Neural crest cell (in vitro differentiated cells): ENCODE measurements around the gene GTPBP3. TPM values are rescaled to one million over a fixed set of nuclear protein-coding genes. Genes with fewer than 3 reads are reported as not detected.
"Not testable (repeated sequence)": the region's sequence is repeated elsewhere in the genome, so short reads cannot be mapped to it uniquely, and the experiment has no call there.

Experiments
- DNase-seq: peaks from one replicate; pipeline ENCODE4 v3.0.0; 2021; ENCODE audit warnings: low read depth, mixed read lengths, low spot score
- H3K27ac Mint-ChIP-seq: one replicate; pipeline ENCODE4 v1.8.0; 2021; ENCODE audit warnings: mild to moderate bottlenecking, mixed read lengths; ENCODE audit not compliant: unreplicated experiment
- H3K27me3 Mint-ChIP-seq: 2 replicates; pipeline ENCODE4 v1.8.0; 2021; ENCODE audit warnings: low read depth, mild to moderate bottlenecking, mixed read lengths
- H3K36me3 Mint-ChIP-seq: 2 replicates; pipeline ENCODE4 v1.8.0; 2021; ENCODE audit warnings: low read depth, mild to moderate bottlenecking, mixed read lengths
- H3K4me1 Mint-ChIP-seq: 2 replicates; pipeline ENCODE4 v1.8.0; 2021; ENCODE audit warnings: mixed read lengths
- H3K4me3 Mint-ChIP-seq: one replicate; pipeline ENCODE4 v1.8.0; 2021; ENCODE audit warnings: mild to moderate bottlenecking, mixed read lengths
- H3K9me3 Mint-ChIP-seq: 2 replicates; pipeline ENCODE4 v1.8.0; 2021; ENCODE audit warnings: mixed read lengths
- total RNA-seq: library from RNA; stranded (reverse); gene quantifications from 2 replicates; pipeline ENCODE4 v1.2.1, GENCODE V29; 2021
- TF ChIP-seq, protein P1 (sequence below): fragments of 200-600 bp; sonication (generic); conservative IDR thresholded peaks from 2 replicates; pipeline ENCODE4 v1.5.0; 2021; ENCODE audit warnings: antibody characterized with exemption, mild to moderate bottlenecking

GTPBP3 gene
- total RNA-seq, 1 donor from 2014 or later, result 57.8 TPM

DNA sequence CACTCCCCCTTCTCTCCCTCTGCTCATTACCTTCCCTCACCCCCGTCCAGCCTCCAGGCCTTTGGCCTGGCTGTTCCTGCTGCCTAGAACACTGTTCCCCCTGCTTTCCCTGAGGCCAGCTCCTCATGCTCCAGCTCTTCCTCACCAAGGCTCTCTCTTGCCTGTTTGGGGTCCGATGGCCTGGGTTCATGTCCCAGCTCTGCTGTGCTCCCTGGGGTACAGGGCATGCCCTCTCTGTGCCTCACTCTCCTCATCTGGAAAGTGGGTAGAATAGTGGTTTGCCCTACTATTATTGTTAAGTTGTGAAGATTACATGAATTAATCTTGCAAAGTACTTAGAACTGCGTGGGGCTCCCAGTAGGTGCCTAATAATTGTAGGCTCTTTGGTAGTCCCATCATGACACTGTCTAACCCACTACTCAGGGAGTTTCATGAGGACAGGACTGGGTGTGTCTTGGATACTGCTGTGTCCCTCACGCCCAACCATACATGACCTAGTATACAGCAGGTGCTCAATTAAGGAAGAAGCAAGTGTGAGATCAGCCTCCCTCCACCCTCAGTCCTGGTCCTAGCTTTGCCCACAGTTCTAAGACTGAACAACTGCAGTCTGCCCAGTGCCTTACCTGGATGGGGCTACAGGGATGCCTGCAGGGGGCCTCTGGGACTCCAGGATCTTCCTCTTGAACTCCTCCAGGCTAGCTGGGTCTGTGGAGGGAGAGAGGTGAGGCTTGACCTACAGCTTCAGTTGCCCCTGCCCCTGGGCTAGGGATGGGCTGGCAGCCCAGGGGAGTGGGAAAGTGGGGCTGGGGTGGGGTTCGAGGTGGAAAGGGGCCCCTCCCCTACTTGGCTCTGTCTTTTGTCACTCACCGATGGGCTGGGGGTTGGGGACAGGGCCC, 22.8 kb downstream of the GTPBP3 start:
- no peaks in the 10 kb centered on the region for H3K36me3 Mint-ChIP-seq
- no peak for DNase-seq
- H3K4me1 Mint-ChIP-seq, result no peaks in the 10 kb centered on the region
- H3K27me3 Mint-ChIP-seq, result no peaks in the 10 kb centered on the region
- peaks cover 3% of the 10 kb centered on the region for H3K9me3 Mint-ChIP-seq
- H3K27ac Mint-ChIP-seq, result no peak overlapping the region
- TF ChIP-seq, protein P1, sequence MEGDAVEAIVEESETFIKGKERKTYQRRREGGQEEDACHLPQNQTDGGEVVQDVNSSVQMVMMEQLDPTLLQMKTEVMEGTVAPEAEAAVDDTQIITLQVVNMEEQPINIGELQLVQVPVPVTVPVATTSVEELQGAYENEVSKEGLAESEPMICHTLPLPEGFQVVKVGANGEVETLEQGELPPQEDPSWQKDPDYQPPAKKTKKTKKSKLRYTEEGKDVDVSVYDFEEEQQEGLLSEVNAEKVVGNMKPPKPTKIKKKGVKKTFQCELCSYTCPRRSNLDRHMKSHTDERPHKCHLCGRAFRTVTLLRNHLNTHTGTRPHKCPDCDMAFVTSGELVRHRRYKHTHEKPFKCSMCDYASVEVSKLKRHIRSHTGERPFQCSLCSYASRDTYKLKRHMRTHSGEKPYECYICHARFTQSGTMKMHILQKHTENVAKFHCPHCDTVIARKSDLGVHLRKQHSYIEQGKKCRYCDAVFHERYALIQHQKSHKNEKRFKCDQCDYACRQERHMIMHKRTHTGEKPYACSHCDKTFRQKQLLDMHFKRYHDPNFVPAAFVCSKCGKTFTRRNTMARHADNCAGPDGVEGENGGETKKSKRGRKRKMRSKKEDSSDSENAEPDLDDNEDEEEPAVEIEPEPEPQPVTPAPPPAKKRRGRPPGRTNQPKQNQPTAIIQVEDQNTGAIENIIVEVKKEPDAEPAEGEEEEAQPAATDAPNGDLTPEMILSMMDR, result no peak
- no peak overlapping the region for H3K4me3 Mint-ChIP-seq

DNA sequence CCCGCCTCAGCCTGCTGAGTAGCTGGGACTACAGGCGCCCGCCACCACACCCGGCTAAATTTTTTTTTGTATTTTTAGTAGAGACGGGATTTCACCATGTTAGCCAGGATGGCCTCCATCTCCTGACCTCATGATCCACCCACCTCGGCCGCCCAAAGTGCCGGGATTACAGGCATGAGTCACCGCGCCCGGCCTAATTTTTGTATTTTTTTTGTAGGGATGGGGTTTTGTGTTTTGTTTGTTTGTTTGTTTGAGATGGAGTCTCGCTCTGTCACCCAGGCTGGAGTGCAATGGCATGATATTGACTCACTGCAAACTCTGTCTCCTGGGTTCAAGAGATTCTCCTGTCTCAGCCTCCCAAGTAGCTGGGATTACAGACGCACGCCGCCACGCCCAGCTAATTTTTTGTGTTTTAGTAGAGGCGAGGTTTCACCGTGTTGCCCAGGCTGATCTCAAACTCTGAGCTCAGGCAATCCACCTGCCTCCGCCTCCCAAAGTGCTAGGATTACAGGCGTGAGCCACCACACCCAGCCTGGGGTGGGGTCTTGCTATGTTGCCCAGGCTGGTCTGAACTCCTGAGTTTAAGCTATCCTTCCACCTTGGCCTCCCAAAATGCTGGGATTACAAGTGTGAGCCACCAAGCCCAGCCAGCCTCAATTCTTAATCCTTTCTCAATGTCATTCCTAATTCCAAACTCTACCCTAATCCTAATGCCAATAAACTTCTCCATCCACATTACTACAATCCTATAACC, 26.7 kb downstream of the GTPBP3 start:
- peak overlapping the region; percentile 35 for H3K27ac Mint-ChIP-seq
- H3K27me3 Mint-ChIP-seq, H3K4me3 Mint-ChIP-seq, H3K4me1 Mint-ChIP-seq, H3K36me3 Mint-ChIP-seq, DNase-seq, H3K9me3 Mint-ChIP-seq: not testable (repeated sequence)

DNA sequence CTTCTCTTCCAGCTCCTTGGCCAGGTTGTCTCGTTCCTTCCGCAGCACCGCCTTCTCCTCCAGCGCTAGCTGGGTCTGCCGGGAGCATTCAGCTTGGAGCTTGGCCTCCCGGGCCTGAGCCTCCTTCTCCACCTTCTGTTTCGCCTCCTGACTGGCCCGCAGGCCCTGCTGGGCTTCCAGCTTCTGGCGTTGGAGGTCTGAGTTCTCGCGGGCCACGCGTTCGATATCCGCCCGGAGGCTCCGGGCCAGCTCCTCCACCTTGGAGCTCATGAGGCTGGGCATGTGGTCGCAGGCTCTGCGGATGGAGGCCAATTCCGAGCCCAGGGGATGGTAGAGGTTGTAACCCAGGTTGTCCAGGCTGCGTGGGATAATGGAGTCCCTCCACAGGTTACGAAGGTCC, 28.0 kb downstream of the GTPBP3 start:
- H3K9me3 Mint-ChIP-seq, result peaks cover 3% of the 10 kb centered on the region
- peaks cover 3% of the 10 kb centered on the region for H3K4me1 Mint-ChIP-seq
- TF ChIP-seq, protein P1, result no peak
- H3K4me3 Mint-ChIP-seq, result no peak overlapping the region
- no peaks in the 10 kb centered on the region for H3K36me3 Mint-ChIP-seq
- H3K27ac Mint-ChIP-seq, result no peak overlapping the region
- no peaks in the 10 kb centered on the region for H3K27me3 Mint-ChIP-seq
- DNase-seq, result no peak

DNA sequence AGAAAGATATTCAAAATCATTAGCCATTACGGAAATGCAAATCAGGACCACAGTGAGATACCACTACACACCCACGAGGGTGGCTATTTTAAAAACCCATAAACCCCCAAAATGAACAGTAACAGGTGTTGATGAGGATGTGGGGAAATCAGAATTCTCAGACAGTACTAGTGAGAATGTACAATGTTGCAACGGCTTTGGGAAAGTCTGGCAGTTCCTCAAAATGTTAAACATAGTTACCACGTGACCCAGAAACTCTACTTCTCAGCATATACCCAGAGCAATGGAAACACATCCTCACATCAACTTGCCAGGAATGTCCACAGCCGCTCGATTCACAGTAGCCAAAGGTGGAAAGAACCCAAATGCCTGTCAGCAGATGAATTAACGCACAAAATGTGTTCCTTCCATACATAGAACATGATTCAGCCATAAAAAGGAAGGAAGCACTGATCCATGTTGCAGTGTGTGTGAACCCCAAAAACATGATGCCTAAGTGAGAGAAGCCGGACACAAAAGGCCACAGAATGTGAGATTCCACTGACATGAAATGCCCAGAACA, 32.8 kb downstream of the GTPBP3 start:
- Mint-ChIP-seq H3K27me3 (no peaks in the 10 kb centered on the region), H3K36me3 (no peaks in the 10 kb centered on the region), H3K4me1 (peaks cover 4% of the 10 kb centered on the region), H3K27ac (peak overlapping the region; percentile 25), H3K9me3 (no peaks in the 10 kb centered on the region), H3K4me3 (no peak overlapping the region)
- no peak for DNase-seq
- TF ChIP-seq, protein P1, result no peak

DNA sequence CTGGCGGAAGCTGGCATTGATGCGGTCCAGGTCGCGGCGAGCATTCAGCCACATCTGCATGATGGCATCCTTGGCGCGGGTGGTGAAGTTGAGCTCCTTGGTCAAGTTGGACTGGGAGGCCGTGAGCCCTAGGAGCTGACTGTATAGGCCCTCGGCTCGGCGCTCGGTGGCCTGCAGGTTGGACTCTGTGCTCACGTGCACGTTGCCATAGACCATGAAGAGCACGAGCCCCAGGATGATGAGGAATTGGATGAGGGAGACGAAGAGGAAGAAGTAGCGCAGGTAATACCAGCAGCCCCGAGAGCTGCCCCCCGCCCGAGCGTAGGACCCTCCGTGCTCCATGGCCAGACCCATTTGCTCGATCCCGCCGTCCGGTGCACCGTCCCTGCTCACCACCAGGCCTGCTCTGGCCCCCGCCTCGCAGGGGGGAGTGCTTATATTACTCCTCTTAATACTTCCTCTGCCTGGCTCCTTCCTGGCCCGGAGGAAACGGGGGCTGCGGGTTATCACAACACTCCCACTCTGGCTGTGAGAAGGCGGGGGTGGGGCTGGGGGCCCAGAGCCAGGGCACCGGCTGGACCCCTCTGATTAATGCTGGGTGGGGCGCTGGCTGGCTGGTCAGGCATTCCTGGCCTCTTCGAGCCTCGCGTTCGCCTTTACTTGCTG, 39.7 kb downstream of the GTPBP3 start, which contains the start of gene PLVAP:
PLVAP (minus strand) TSS at position 408 of the 666 bp plus-strand sequence; CDS start at position 354, 54 bp downstream.
- no peaks in the 10 kb centered on the region for H3K36me3 Mint-ChIP-seq
- TF ChIP-seq, protein P1, result no peak
- H3K27ac Mint-ChIP-seq, result no peak within 1 kb of the TSS
- no peak for DNase-seq
- H3K27me3 Mint-ChIP-seq, result no peaks in the 10 kb centered on the region
- peaks cover 3% of the 10 kb centered on the region for H3K9me3 Mint-ChIP-seq
- H3K4me1 Mint-ChIP-seq, result peaks cover 28% of the 10 kb centered on the region
- H3K4me3 Mint-ChIP-seq, result no peak within 1 kb of the TSS
